H1 (cell line): ENCODE results near the gene FUT6. TPM values are rescaled to one million over a fixed set of nuclear protein-coding genes. Genes with fewer than 3 reads are reported as not detected.

ENCODE experiments used
- ATF2 ChIP-seq: IDR thresholded peaks from 2 replicates; pipeline ENCODE4 v1.6.1; 2012; ENCODE audit warnings: low read length, inconsistent platforms
- BCL11A ChIP-seq, 2 experiments: IDR thresholded peaks; one replicate each; pipeline ENCODE4 v1.6.1; 2011; ENCODE audit warnings: low read depth in 2 of 2, low read length in 2 of 2, mild to moderate bottlenecking in 2 of 2
- KDM4A ChIP-seq: IDR thresholded peaks from one replicate; pipeline ENCODE4 v1.7.1; 2012; ENCODE audit warnings: low read depth, mild to moderate bottlenecking, moderate library complexity, low read length, inconsistent platforms; ENCODE audit not compliant: severe bottlenecking
- RAD21 ChIP-seq, 2 experiments: IDR thresholded peaks in 1 of 2; conservative IDR thresholded peaks in 1 of 2; 2 replicates each; pipeline ENCODE4 v1.6.1; 2011; ENCODE audit warnings: low read depth in 2 of 2, low read length in 2 of 2, improper control_type of control experiment in 1 of 2, inconsistent platforms in 1 of 2, mild to moderate bottlenecking in 1 of 2, moderate library complexity in 1 of 2
- RBBP5 ChIP-seq: IDR thresholded peaks from 2 replicates; pipeline ENCODE4 v1.7.1; 2012; ENCODE audit warnings: low read depth, mild to moderate bottlenecking, inconsistent platforms, low read length, moderate library complexity, borderline replicate concordance
- SAP30 ChIP-seq: fragments of 300-600 bp; sonication (generic); IDR thresholded peaks from 2 replicates; pipeline ENCODE4 v1.7.1; 2012; ENCODE audit warnings: low read length, moderate library complexity, mild to moderate bottlenecking, inconsistent platforms; ENCODE audit not compliant: insufficient read depth, insufficient replicate concordance
- TAF1 ChIP-seq: IDR thresholded peaks from 2 replicates; pipeline ENCODE4 v1.6.1; 2011; ENCODE audit warnings: mild to moderate bottlenecking, low read depth, low read length
- TAF7 ChIP-seq: optimal IDR thresholded peaks from 2 replicates; pipeline ENCODE3; 2011; ENCODE audit warnings: low read depth, mild to moderate bottlenecking, inconsistent platforms, low read length, moderate library complexity, borderline replicate concordance
- YY1 ChIP-seq: IDR thresholded peaks from 2 replicates; pipeline ENCODE4 v1.6.1; 2011; ENCODE audit warnings: low read depth, mild to moderate bottlenecking, low read length
- polyA plus RNA-seq, 7 experiments: library from polyadenylated mRNA; depleted of rRNA in 3 of 7; stranded (reverse) in 5 of 7; unstranded in 2 of 7; fragments of >200 nt in 5 of 7; fragments of 200-250 nt in 2 of 7; gene quantifications; 1 replicate in 5 of 7; 2 replicates in 1 of 7; 4 replicates in 1 of 7; pipeline versions ENCODE4 v1.2.1 to v1.2.3, GENCODE V29; 2011 to 2013; ENCODE audit warnings: missing spikeins in 2 of 7, mixed read lengths in 2 of 7
- total RNA-seq: library from RNA; stranded (reverse); fragmentation: NEBNext Ultra II Directional; extraction: Animal tissue kit (Norgen Biotek cat#: 25700); gene quantifications from 2 replicates; pipeline ENCODE4 v1.2.1, GENCODE V29; 2021

Gene FUT6
- total and polyA plus RNA-seq, 2 of the 8 experiments (the other 6 are each of a cell fraction or from before 2014, with no cell fraction given): not detected

GRCh38 chr19:5821521-5822180 lies 17.9 kb downstream of the FUT6 start (continued):
- no peak for TF ChIP-seq ATF2
- no peak for TF ChIP-seq YY1
- TF ChIP-seq RBBP5: no peak
- no peak for TF ChIP-seq TAF1
- TF ChIP-seq TAF7: no peak
- no peak for TF ChIP-seq BCL11A (IDR thresholded peaks at IDR 0.05; ENCODE audit: low read depth in 2 of 2, low read length in 2 of 2)
- no peak for TF ChIP-seq SAP30
- TF ChIP-seq KDM4A: no peak
- TF ChIP-seq RAD21 (IDR thresholded peaks at IDR 0.05 in 1 of 2, conservative IDR thresholded peaks at IDR 0.05 in 1 of 2; ENCODE audit: low read depth in 2 of 2, low read length in 2 of 2): no peak
